CD14-positive monocyte (primary cell): ENCODE data around the gene GPC6. TPM values are rescaled to one million over a fixed set of nuclear protein-coding genes. Genes with fewer than 3 reads are reported as not detected.

Experiments used
- DNase-seq, 3 donors: peaks; one replicate each; pipeline ENCODE4 v3.0.0-alpha.2; 2011 to 2022
- H2AFZ ChIP-seq: 2 replicates; pipeline ENCODE4 v1.6.0; 2012; ENCODE audit warnings: mild to moderate bottlenecking, low read depth, low read length, inconsistent platforms; ENCODE audit not compliant: insufficient read depth, poor library complexity, severe bottlenecking
- H3K27ac ChIP-seq, 2 donors: 1 replicate in 1 of 2; 2 replicates in 1 of 2; pipeline ENCODE4 v1.5.1; 2012 to 2013; ENCODE audit warnings: low read length in 2 of 2, control low read depth in 1 of 2, inconsistent platforms in 1 of 2, low read depth in 1 of 2, mild to moderate bottlenecking in 1 of 2
- H3K27me3 ChIP-seq, 2 donors: one replicate each; pipeline versions ENCODE4 v1.6.0 to v1.6.1; 2011 to 2013; ENCODE audit warnings: low read length in 2 of 2; ENCODE audit not compliant: control insufficient read depth in 2 of 2, insufficient read depth in 2 of 2
- H3K36me3 ChIP-seq, 2 donors: replicated peaks in 1 of 2; 1 replicate in 1 of 2; 2 replicates in 1 of 2; pipeline versions ENCODE4 v1.5.1 to v1.6.1; 2012 to 2013; ENCODE audit warnings: low read length in 2 of 2, control low read depth in 1 of 2, inconsistent platforms in 1 of 2, mild to moderate bottlenecking in 1 of 2; ENCODE audit not compliant: insufficient read depth in 2 of 2, control insufficient read depth in 1 of 2
- H3K4me1 ChIP-seq, 2 donors: 1 replicate in 1 of 2; 2 replicates in 1 of 2; pipeline versions ENCODE4 v1.5.1 to v1.6.1; 2012 to 2013; ENCODE audit warnings: low read length in 2 of 2, control low read depth in 1 of 2, inconsistent platforms in 1 of 2, mild to moderate bottlenecking in 1 of 2, moderate library complexity in 1 of 2; ENCODE audit not compliant: insufficient read depth in 2 of 2, control insufficient read depth in 1 of 2
- H3K4me2 ChIP-seq: replicated peaks from 2 replicates; pipeline ENCODE3; 2012; ENCODE audit warnings: low read length, moderate library complexity, mild to moderate bottlenecking; ENCODE audit not compliant: poor library complexity, severe bottlenecking; ENCODE audit errors: extremely low read depth
- H3K4me3 ChIP-seq, 3 experiments: fragments of 200-600 bp in 1 of 3; sonication (generic) in 1 of 3; replicated peaks in 1 of 3; 1 replicate in 2 of 3; 2 replicates in 1 of 3; pipeline ENCODE4 v1.5.1; 2011 to 2013; ENCODE audit warnings: low read length in 3 of 3, mild to moderate bottlenecking in 3 of 3, control low read depth in 2 of 3, low read depth in 2 of 3, inconsistent platforms in 1 of 3, moderate library complexity in 1 of 3
- H3K79me2 ChIP-seq: 2 replicates; pipeline ENCODE4 v1.6.0; 2012; ENCODE audit warnings: mild to moderate bottlenecking, control low read depth, inconsistent platforms, low read length, moderate library complexity; ENCODE audit not compliant: insufficient read depth
- H3K9ac ChIP-seq: 2 replicates; pipeline ENCODE4 v1.6.0; 2017; ENCODE audit warnings: low read length, mild to moderate bottlenecking; ENCODE audit not compliant: insufficient read depth, poor library complexity, severe bottlenecking
- H3K9me3 ChIP-seq, 2 donors: replicated peaks in 1 of 2; 1 replicate in 1 of 2; 2 replicates in 1 of 2; pipeline versions ENCODE4 v1.5.1 to v1.6.1; 2012 to 2013; ENCODE audit warnings: low read length in 2 of 2, control low read depth in 1 of 2; ENCODE audit not compliant: control insufficient read depth in 1 of 2, insufficient read depth in 1 of 2
- H4K20me1 ChIP-seq: 2 replicates; pipeline ENCODE4 v1.6.0; 2012; ENCODE audit warnings: mild to moderate bottlenecking, low read length, control low read depth, moderate library complexity; ENCODE audit not compliant: insufficient read depth
- H3K27ac Mint-ChIP-seq, 7 donors: one replicate each; pipeline ENCODE4 v1.8.0; 2020; ENCODE audit warnings: mild to moderate bottlenecking in 7 of 7, mixed read lengths in 7 of 7, moderate library complexity in 6 of 7, inconsistent platforms in 2 of 7
- H3K27me3 Mint-ChIP-seq, 3 donors: one replicate each; pipeline ENCODE4 v1.8.0; 2021 to 2022; ENCODE audit warnings: low read depth in 3 of 3, mild to moderate bottlenecking in 3 of 3, mixed read lengths in 3 of 3, moderate library complexity in 3 of 3, inconsistent platforms in 1 of 3
- H3K36me3 Mint-ChIP-seq, 2 donors: one replicate each; pipeline ENCODE4 v1.8.0; 2020; ENCODE audit warnings: mixed read lengths in 2 of 2, inconsistent platforms in 1 of 2, mild to moderate bottlenecking in 1 of 2
- H3K4me1 Mint-ChIP-seq: one replicate; pipeline ENCODE4 v1.8.0; 2020; ENCODE audit warnings: mild to moderate bottlenecking, mixed read lengths
- H3K4me3 Mint-ChIP-seq, 2 donors: one replicate each; pipeline ENCODE4 v1.8.0; 2020; ENCODE audit warnings: mild to moderate bottlenecking in 2 of 2, mixed read lengths in 2 of 2, moderate library complexity in 1 of 2
- H3K9me3 Mint-ChIP-seq, 7 donors: one replicate each; pipeline ENCODE4 v1.8.0; 2020 to 2022; ENCODE audit warnings: mixed read lengths in 7 of 7, mild to moderate bottlenecking in 6 of 7, moderate library complexity in 6 of 7, inconsistent platforms in 2 of 7
- WGBS: methylation state at CpG from one replicate; pipeline ENCODE4 v1.1.5; 2013; ENCODE audit warnings: missing lambda C conversion rate; ENCODE audit not compliant: insufficient coverage; 5-methylcytosine and 5-hydroxymethylcytosine counted together
- intact Hi-C, 2 donors: fragments of 100-400 bp; cut with micrococcal nuclease; formaldehyde crosslinking; loops; one replicate each; pipeline versions ENCODE4 v1.15.0 to v1.15.1; 2023
- polyA plus RNA-seq, 3 donors: library from polyadenylated mRNA; depleted of rRNA in 1 of 3; unstranded in 2 of 3; stranded (reverse) in 1 of 3; fragments of 300-500 nt in 2 of 3; fragments of >200 nt in 1 of 3; fragmentation: Illumina TruSeq in 2 of 3; gene quantifications; 1 replicate in 2 of 3; 2 replicates in 1 of 3; pipeline ENCODE4 v1.2.3, GENCODE V29; 2012 to 2021
- TF ChIP-seq, protein P1 (sequence below): fragments of 200-600 bp; IDR thresholded peaks from one replicate; pipeline ENCODE4 v1.8.0; 2022; ENCODE audit warnings: antibody characterized with exemption, mild to moderate bottlenecking

GPC6 gene
- polyA plus RNA-seq, 3 donors: not detected

GRCh38 chr13:93238711-93239110 is 12.1 kb downstream of the GPC6 start:
- Histone ChIP-seq H3K4me2 (no peak overlapping the region), H3K27me3 (no peaks in the 10 kb centered on the region), H3K9ac (no peak overlapping the region), H2AFZ (no peak overlapping the region), H3K27ac (no peak overlapping the region), H3K36me3 (no peaks in the 10 kb centered on the region), H3K4me3 (no peak overlapping the region), H3K79me2 (no peaks in the 10 kb centered on the region), H3K4me1 (no peaks in the 10 kb centered on the region), H4K20me1 (no peaks in the 10 kb centered on the region), H3K9me3 (peaks cover 19 to 20% of the 10 kb centered on the region in 2 donors)
- Mint-ChIP-seq H3K36me3 (no peaks in the 10 kb centered on the region), H3K4me3 (no peak overlapping the region), H3K9me3 (peaks cover 1 to 17% (median 9%) of the 10 kb centered on the region in 7 donors), H3K27me3 (peaks cover 0 to 3% (median 2%) of the 10 kb centered on the region in 3 donors), H3K27ac (no peak overlapping the region), H3K4me1 (no peaks in the 10 kb centered on the region)
- intact Hi-C loops: no loop called here
- no peak for DNase-seq
- WGBS: no CpG with 5 or more reads among the region's 1 CpG
- TF ChIP-seq, protein P1, sequence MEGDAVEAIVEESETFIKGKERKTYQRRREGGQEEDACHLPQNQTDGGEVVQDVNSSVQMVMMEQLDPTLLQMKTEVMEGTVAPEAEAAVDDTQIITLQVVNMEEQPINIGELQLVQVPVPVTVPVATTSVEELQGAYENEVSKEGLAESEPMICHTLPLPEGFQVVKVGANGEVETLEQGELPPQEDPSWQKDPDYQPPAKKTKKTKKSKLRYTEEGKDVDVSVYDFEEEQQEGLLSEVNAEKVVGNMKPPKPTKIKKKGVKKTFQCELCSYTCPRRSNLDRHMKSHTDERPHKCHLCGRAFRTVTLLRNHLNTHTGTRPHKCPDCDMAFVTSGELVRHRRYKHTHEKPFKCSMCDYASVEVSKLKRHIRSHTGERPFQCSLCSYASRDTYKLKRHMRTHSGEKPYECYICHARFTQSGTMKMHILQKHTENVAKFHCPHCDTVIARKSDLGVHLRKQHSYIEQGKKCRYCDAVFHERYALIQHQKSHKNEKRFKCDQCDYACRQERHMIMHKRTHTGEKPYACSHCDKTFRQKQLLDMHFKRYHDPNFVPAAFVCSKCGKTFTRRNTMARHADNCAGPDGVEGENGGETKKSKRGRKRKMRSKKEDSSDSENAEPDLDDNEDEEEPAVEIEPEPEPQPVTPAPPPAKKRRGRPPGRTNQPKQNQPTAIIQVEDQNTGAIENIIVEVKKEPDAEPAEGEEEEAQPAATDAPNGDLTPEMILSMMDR: no peak

GRCh38 chr13:93243375-93244063 is 16.9 kb downstream of the GPC6 start:
- H3K27ac ChIP-seq: no peak overlapping the region

More at GRCh38 chr13:93243375-93244063, 16.9 kb downstream of the GPC6 start:
- H3K4me1 Mint-ChIP-seq: no peaks in the 10 kb centered on the region
- Histone ChIP-seq H3K36me3 (no peaks in the 10 kb centered on the region), H3K27me3 (no peaks in the 10 kb centered on the region), H2AFZ (no peak overlapping the region), H3K9ac (no peak overlapping the region), H3K9me3 (peaks cover 17 to 20% of the 10 kb centered on the region in 2 donors), H3K79me2 (no peaks in the 10 kb centered on the region), H3K4me2 (no peak overlapping the region), H4K20me1 (no peaks in the 10 kb centered on the region), H3K4me3 (no peak overlapping the region), H3K4me1 (no peaks in the 10 kb centered on the region)
- peaks cover 3 to 15% (median 8%) of the 10 kb centered on the region in 7 donors for H3K9me3 Mint-ChIP-seq
- H3K36me3 Mint-ChIP-seq: no peaks in the 10 kb centered on the region
- H3K27me3 Mint-ChIP-seq: peaks cover 0 to 2% (median 0%) of the 10 kb centered on the region in 3 donors
- intact Hi-C loops: no loop called here
- TF ChIP-seq, protein P1: no peak
- no peak overlapping the region for H3K27ac Mint-ChIP-seq
- H3K4me3 Mint-ChIP-seq: no peak overlapping the region
- WGBS: 91% methylated on average over 7 of the region's 7 CpGs
- DNase-seq: no peak
